ENCODE data around the gene INF2.

Gene INF2

DNA sequence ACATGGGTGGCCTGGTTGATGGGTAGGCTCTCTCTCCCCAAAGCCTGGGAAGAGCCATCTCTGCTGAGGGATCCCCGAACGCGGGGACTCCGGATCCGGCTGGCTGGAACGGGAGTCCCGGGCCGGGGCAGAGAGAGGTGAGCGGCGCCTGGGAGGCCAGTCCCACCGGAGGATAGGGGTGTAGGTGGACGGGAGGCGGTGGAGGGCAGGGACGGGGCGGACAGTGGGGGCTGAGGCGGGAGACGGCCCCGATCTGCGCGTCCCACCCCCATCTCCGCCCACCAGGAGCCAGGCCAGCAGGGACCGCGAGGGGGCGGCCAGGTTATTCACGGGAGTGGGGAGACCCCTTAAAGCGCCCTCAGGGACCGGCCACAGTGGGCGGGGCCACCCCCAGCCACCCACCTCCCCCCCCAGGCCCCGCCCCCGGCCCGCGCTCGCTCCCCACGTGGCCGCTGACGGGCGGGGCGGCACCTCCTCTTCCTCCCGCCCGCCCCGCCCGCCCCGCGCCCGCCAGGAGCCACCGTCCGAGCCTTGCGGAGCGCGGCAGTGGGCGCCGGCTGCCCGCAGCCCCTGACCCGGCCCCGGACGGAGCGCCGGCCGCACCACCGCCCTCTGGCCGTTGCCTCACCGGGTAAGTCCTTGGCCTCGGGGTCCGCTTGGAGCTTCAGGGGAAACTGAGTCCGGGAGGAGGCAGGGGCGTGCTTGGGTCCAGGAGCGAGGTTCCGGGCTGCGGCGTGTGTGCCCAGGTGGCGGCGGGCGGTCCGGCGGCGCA is at the start of gene INF2:
Gene INF2, plus strand, starts transcription at position 510 of the 772 bp plus-strand sequence. CDS start 11,748 bp downstream, outside the sequence.
- TF ChIP-seq, protein P1, sequence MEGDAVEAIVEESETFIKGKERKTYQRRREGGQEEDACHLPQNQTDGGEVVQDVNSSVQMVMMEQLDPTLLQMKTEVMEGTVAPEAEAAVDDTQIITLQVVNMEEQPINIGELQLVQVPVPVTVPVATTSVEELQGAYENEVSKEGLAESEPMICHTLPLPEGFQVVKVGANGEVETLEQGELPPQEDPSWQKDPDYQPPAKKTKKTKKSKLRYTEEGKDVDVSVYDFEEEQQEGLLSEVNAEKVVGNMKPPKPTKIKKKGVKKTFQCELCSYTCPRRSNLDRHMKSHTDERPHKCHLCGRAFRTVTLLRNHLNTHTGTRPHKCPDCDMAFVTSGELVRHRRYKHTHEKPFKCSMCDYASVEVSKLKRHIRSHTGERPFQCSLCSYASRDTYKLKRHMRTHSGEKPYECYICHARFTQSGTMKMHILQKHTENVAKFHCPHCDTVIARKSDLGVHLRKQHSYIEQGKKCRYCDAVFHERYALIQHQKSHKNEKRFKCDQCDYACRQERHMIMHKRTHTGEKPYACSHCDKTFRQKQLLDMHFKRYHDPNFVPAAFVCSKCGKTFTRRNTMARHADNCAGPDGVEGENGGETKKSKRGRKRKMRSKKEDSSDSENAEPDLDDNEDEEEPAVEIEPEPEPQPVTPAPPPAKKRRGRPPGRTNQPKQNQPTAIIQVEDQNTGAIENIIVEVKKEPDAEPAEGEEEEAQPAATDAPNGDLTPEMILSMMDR (IDR thresholded peaks at IDR 0.05; ENCODE audit: low read depth, low read length, missing control alignments) = no peak
- DNase-seq (ENCODE audit: low read depth) = no peak
- peak within 1 kb of the TSS; percentile 59 for H3K4me3 ChIP-seq (ENCODE audit: low read depth, low read length)

DNA sequence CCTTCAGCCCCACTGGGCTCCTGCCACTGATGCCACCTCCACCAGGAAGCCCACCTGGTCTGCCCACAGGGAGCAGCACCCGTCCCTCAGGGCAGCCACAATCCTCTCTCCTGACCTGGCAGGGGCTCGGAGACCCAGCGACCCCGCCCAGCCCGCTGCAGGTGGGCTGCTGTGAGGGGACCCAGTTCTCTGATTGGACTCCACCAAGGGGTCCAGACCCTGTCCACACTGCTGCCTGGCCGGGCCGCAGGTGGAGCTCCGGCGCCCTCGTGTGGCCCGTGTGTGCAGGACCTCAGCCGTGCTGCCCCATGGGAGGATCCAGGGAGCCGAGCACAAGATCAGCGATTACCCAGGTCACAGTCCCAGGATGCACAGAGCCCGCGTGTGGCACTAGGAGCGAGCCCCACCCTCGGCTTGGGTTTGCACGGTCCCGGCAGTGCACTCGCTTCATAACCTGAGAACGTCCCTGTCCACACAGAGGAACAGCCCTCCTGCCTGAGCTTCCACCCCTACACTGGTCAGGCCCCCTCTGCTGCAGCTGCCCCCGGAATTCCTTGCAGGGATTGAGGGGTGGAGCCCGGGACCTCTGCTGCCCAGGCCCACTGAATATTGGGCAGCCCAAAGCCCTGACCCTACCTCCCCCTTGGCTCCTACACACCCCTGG is 49.4 kb upstream of the INF2 start:
- H3K4me3 ChIP-seq (ENCODE audit: low read depth, low read length) = no peak overlapping the region
- no peak for DNase-seq (ENCODE audit: low read depth)
- TF ChIP-seq, protein P1 (IDR thresholded peaks at IDR 0.05; ENCODE audit: low read depth, low read length, missing control alignments) = peak; percentile 92

DNA sequence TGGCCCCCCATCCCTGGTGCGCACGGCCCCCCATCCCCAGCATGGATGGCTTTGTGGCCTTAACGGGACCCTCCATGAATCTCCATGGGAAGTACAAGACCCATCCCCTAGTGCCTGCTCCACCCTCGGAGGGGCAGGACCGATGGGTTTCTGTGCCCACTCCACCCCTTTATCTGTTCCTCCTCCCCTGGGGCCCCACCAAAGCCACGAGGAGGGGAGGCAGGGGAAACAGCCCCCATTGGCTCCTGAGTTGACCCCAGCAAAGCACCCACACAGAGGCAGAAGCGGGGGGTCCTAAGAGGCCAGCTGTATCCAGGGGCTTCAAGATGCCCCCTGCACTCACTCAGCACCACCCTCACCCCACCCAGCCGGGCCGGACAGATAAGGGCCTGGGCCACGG is 48.7 kb upstream of the INF2 start:
- no peak for DNase-seq (ENCODE audit: low read depth)

DNA sequence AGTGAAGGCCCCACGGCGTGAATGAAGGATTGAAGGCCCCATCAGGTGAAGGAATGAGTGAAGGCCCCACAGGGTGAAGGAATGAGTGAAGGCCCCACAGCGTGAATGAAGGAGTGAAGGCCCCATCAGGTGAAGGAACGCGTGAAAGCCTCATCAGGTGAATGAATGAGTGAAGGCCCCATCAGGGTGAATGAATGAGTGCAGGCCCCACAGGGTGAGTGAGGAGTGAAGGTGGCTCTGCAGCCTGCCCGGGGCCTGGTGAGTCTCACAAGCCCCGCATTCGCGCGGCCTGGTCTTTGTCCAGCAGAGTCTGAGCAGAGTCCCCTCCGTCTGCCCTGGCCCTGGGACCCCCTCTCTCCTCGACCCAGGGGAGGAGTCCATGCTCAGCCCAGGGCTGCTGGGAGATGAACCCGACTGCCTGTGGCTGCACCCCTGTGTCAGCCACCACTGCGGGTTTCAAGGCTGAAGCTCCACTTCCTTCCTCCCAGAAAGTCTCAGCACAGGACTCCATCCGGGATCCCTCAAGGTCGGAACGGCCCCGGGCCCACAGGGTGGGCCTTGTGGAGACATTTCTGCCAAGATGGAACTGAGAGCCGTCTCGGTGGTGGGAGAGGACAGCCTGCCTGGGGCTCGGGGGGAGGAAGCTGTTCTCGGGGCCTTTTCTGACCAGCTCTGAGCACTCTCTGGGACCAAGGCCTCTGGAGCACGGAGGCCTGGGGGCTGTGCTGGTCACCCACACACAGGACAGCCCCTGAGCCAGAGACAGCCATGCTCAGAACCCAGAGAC is 47.5 kb upstream of the INF2 start:
- no peak overlapping the region for H3K4me3 ChIP-seq (ENCODE audit: low read depth, low read length)
- DNase-seq (ENCODE audit: low read depth) = no peak
- TF ChIP-seq, protein P1 (IDR thresholded peaks at IDR 0.05; ENCODE audit: low read depth, low read length, missing control alignments) = no peak

More for the DNA sequence above, 48.7 kb upstream of the INF2 start:
- H3K4me3 ChIP-seq (ENCODE audit: low read depth, low read length) = no peak overlapping the region
- TF ChIP-seq, protein P1 (IDR thresholded peaks at IDR 0.05; ENCODE audit: low read depth, low read length, missing control alignments) = no peak

DNA sequence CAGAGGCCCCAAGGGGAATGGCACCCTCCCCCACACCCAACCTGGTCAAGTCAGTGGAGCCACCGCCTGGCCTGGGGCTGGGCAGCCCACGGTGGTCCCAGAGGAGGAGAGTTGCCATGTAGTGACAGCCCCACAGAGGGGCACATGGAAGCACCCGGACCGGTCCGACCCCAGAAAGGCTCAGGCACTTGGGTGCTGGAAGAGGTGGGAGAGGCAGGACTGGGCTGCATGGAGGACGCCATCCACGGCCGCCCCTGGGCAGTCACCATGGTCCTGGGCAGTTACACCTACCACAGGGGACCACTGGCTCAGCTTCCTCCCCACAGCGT is 46.9 kb upstream of the INF2 start:
- DNase-seq (ENCODE audit: low read depth) = no peak
- TF ChIP-seq, protein P1 (IDR thresholded peaks at IDR 0.05; ENCODE audit: low read depth, low read length, missing control alignments) = no peak
- H3K4me3 ChIP-seq (ENCODE audit: low read depth, low read length) = no peak overlapping the region

DNA sequence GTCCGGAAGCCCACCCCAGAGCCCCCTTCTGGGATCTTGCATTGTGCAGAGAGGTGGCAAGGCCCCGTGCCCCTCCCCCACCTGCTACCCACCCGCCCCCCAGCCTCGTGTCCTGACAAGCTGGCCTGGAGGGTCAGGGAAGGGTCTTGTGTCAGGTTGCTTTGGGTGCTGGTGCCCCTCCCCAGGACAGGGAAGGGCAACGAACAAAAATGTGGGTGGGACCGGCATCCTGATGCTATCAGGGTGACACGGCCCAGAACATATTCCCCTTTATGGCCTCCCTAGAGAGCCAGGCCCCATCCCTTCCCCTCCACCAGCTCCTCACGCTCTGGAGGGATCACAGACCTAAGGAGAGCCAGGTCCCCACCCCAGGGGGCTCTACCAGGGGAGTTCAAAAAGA is 46.1 kb upstream of the INF2 start:
- TF ChIP-seq, protein P1 (IDR thresholded peaks at IDR 0.05; ENCODE audit: low read depth, low read length, missing control alignments) = no peak
- H3K4me3 ChIP-seq (ENCODE audit: low read depth, low read length) = no peak overlapping the region
- no peak for DNase-seq (ENCODE audit: low read depth)
